ENCODE results near the gene SORCS2.

The SORCS2 gene

DNA sequence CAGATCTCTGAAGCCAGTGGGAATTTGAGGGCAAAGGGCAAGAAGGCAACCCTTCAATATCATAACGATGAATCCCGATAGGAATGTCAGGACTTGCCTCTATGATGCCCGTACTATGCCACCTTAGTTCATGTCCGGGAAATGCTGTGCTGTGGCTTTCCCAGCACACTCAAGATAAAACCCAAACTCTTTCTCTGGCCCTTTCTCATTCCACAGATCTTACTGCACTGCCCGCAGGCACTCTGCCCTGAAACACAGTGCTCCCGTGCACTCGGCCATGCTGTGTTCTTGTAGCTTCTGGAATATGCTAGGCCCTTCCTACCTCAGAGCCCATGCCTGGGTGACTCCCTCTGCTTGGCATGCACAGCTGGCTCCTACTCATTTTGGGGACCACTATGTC is 26.3 kb downstream of the SORCS2 start:
- TF ChIP-seq FOXP2 (optimal IDR thresholded peaks at IDR 0.05; ENCODE audit: borderline replicate concordance, extremely low read depth, extremely low read length, insufficient read depth), result no peak
- no peak for TF ChIP-seq TAF1 (IDR thresholded peaks at IDR 0.05; ENCODE audit: borderline replicate concordance, insufficient read depth, low read length)
- TF ChIP-seq, protein P1, sequence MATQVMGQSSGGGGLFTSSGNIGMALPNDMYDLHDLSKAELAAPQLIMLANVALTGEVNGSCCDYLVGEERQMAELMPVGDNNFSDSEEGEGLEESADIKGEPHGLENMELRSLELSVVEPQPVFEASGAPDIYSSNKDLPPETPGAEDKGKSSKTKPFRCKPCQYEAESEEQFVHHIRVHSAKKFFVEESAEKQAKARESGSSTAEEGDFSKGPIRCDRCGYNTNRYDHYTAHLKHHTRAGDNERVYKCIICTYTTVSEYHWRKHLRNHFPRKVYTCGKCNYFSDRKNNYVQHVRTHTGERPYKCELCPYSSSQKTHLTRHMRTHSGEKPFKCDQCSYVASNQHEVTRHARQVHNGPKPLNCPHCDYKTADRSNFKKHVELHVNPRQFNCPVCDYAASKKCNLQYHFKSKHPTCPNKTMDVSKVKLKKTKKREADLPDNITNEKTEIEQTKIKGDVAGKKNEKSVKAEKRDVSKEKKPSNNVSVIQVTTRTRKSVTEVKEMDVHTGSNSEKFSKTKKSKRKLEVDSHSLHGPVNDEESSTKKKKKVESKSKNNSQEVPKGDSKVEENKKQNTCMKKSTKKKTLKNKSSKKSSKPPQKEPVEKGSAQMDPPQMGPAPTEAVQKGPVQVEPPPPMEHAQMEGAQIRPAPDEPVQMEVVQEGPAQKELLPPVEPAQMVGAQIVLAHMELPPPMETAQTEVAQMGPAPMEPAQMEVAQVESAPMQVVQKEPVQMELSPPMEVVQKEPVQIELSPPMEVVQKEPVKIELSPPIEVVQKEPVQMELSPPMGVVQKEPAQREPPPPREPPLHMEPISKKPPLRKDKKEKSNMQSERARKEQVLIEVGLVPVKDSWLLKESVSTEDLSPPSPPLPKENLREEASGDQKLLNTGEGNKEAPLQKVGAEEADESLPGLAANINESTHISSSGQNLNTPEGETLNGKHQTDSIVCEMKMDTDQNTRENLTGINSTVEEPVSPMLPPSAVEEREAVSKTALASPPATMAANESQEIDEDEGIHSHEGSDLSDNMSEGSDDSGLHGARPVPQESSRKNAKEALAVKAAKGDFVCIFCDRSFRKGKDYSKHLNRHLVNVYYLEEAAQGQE (IDR thresholded peaks at IDR 0.05; ENCODE audit: insufficient read depth in 1 of 2, low read depth in 2 of 2, low read length in 2 of 2), result no peak
- TF ChIP-seq SIN3A (IDR thresholded peaks at IDR 0.05; ENCODE audit: borderline replicate concordance, insufficient read depth, low read length), result no peak
- TF ChIP-seq POLR2AphosphoS5 (IDR thresholded peaks at IDR 0.05; ENCODE audit: low read depth, low read length), result no peak

DNA sequence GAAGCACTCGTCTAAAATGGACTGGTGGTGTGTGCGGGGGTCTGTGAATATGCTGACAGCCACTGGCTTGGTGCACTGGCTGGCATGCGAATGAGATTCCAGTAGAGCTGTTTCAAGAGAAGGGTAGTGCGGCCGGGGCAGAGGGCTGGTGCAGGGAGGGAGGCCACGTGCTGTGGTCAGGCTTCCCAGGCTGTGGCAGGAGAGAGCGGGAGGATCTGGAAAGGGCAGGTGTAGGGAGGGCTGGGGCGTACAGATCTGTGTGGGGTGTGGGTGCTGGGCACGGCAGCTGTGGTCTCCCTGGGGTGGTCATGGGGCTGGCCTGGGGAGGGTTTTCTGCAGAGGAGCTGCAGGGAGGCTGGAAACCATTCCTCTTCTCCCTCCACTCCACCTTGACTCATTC is 30.2 kb downstream of the SORCS2 start:
- no peak for TF ChIP-seq FOXP2 (optimal IDR thresholded peaks at IDR 0.05; ENCODE audit: borderline replicate concordance, extremely low read depth, extremely low read length, insufficient read depth)
- TF ChIP-seq POLR2AphosphoS5 (IDR thresholded peaks at IDR 0.05; ENCODE audit: low read depth, low read length), result no peak
- TF ChIP-seq TAF1 (IDR thresholded peaks at IDR 0.05; ENCODE audit: borderline replicate concordance, insufficient read depth, low read length), result no peak
- TF ChIP-seq, protein P1 (IDR thresholded peaks at IDR 0.05; ENCODE audit: insufficient read depth in 1 of 2, low read depth in 2 of 2, low read length in 2 of 2), result no peak
- TF ChIP-seq SIN3A (IDR thresholded peaks at IDR 0.05; ENCODE audit: borderline replicate concordance, insufficient read depth, low read length), result no peak

DNA sequence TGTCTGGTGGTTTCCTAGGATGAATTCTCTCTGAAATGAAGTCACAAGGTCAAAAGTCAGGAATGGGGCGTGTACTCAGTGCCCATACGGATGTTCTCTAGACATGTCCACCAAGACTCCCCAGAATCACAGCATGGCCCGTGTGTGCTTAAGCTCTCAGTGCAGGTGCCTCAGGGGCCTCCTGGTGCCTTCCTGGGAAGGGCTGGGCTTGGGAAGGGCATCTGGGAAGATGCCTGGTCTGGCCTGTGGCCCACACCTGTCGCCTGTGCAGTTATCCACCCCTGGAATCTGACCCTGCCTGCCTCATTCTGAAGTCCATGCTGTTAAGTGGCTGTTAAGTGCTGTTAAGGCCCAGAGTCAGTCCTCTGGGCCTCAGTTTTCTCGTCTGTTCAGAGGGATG is 31.2 kb downstream of the SORCS2 start:
- no peak for TF ChIP-seq FOXP2 (optimal IDR thresholded peaks at IDR 0.05; ENCODE audit: borderline replicate concordance, extremely low read depth, extremely low read length, insufficient read depth)
- no peak for TF ChIP-seq POLR2AphosphoS5 (IDR thresholded peaks at IDR 0.05; ENCODE audit: low read depth, low read length)
- TF ChIP-seq TAF1 (IDR thresholded peaks at IDR 0.05; ENCODE audit: borderline replicate concordance, insufficient read depth, low read length), result no peak
- TF ChIP-seq SIN3A (IDR thresholded peaks at IDR 0.05; ENCODE audit: borderline replicate concordance, insufficient read depth, low read length), result no peak
- TF ChIP-seq, protein P1 (IDR thresholded peaks at IDR 0.05; ENCODE audit: insufficient read depth in 1 of 2, low read depth in 2 of 2, low read length in 2 of 2), result no peak

DNA sequence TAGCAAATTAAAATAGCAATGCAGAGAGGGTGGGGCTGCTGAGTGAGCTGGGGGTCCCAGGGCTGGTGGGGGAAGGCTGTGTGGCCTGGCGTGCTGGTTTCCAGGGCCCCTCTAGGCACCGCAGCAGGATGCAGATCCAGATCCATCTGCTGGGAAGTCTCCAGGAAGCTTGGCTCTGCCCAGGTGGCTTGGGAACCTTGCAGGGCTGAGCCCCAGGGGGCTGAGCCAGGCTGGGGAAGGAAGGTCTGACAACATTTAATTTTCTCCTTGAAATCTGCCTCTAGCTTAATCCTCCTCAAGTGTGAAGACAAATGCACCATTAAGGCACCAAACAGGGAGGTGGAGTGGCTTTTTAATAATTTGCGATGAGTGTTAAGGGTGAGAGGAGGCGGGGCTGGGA is 31.7 kb downstream of the SORCS2 start:
- TF ChIP-seq, protein P1 (IDR thresholded peaks at IDR 0.05; ENCODE audit: insufficient read depth in 1 of 2, low read depth in 2 of 2, low read length in 2 of 2), result no peak

DNA sequence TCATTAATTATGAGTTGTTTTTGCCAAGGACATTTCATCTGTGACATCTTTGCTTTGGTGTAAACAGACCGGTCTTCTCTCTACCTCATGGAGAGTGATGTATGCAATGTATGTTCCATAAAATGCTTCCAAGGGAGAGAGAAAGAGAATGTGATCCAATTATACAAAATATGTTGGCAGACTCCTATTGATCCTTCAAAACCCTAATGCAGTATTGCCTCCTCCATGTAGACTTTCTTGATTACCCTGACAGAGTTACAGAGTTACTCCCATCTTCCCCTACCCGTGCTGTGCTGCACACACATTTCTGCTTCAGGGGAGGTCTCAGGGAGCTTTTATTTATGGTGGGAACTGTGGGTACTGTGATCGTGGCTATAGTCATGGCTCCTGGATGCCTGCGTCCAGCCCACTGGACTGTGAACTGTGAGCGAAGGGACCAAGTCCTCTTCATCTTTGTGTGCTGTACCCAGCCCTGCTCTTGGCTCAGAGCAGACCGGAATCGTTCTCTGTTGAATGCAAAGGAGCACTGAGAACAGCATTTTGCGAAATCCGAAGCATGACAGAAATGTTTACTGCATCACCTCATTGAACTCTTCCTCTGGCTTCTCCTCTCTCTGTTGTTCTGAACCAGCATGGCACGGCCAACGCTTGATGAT is 32.7 kb downstream of the SORCS2 start:
- TF ChIP-seq, protein P1 (IDR thresholded peaks at IDR 0.05; ENCODE audit: insufficient read depth in 1 of 2, low read depth in 2 of 2, low read length in 2 of 2), result no peak
- TF ChIP-seq SIN3A (IDR thresholded peaks at IDR 0.05; ENCODE audit: borderline replicate concordance, insufficient read depth, low read length) (no peak), FOXP2 (optimal IDR thresholded peaks at IDR 0.05; ENCODE audit: borderline replicate concordance, extremely low read depth, extremely low read length, insufficient read depth) (no peak), TAF1 (IDR thresholded peaks at IDR 0.05; ENCODE audit: borderline replicate concordance, insufficient read depth, low read length) (no peak), POLR2AphosphoS5 (IDR thresholded peaks at IDR 0.05; ENCODE audit: low read depth, low read length) (no peak)

Measured in PFSK-1 (cell line).